VCaP (cell line): ENCODE measurements around the gene FCHSD1.

ENCODE experiments used
- H3K27ac ChIP-seq: fragments of 450-650 bp; 2 replicates; pipeline ENCODE4 v1.5.1; 2017
- TF ChIP-seq, protein P1 (sequence below): fragments of 450-650 bp; conservative IDR thresholded peaks from 2 replicates; pipeline ENCODE4 v1.5.1; 2017; ENCODE audit warnings: mild to moderate bottlenecking, moderate library complexity

FCHSD1 gene

DNA sequence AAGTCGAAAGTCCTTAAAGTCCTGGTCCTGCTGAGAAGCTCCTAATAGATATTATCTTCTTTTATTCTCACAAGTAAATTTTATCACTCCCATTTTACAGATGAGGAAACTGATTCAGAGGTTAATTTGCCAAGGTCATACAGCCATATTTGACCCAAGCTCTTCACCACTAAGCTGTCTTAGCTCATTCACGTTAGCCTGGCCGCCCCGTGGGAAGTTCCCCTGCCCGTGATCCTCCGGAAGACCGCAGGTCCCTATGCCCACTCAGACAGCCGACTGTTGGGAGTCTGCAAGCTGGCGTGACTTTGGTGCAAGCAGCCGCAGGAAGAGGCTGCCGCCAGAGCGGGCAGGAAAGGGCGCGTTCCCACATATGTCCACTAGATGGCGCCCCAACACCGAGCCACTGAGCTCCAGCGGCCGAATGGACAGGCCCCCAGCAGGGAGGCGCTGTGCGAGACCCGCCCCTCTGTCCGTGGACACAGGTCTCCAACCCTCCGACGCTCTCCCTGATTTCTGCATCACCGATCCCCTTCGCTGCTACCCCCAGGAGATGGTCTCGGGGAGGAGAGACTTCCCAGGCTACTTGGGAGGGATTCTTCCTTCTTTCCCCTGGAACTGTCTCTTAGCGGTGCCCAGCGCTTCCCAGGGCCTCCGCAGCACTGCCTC is 40.8 kb upstream of the FCHSD1 start:
- TF ChIP-seq, protein P1, sequence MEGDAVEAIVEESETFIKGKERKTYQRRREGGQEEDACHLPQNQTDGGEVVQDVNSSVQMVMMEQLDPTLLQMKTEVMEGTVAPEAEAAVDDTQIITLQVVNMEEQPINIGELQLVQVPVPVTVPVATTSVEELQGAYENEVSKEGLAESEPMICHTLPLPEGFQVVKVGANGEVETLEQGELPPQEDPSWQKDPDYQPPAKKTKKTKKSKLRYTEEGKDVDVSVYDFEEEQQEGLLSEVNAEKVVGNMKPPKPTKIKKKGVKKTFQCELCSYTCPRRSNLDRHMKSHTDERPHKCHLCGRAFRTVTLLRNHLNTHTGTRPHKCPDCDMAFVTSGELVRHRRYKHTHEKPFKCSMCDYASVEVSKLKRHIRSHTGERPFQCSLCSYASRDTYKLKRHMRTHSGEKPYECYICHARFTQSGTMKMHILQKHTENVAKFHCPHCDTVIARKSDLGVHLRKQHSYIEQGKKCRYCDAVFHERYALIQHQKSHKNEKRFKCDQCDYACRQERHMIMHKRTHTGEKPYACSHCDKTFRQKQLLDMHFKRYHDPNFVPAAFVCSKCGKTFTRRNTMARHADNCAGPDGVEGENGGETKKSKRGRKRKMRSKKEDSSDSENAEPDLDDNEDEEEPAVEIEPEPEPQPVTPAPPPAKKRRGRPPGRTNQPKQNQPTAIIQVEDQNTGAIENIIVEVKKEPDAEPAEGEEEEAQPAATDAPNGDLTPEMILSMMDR, result peak; percentile 96
- H3K27ac ChIP-seq, result no peak overlapping the region; the same call in 1 of the 2 replicates

DNA sequence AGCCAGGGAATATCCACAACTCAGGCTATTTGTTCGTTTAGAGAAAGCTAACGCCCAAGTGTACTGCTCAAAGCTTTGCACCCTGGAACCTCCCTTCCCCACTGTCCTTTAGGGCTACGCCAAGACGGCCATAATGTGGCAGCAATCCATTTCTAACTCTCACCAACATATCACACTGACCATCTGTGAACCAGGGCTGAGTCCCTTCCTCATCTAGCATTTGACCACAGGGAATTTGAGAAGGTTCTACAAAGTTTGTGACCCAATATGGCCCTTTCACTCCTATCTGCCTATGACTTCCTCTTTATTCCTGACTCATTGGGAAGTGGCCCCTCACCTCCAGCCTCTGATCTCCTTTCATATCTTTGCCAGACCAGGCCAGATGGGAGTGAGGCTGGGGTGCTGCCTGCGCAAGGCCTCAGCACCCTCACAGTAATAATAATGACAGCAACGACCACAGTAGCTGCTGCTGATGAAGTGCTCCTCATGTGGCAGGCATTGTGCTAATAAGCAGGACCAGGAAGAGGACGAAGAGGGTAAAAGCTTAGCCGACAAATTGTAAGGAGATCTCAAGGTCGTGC is 40.2 kb upstream of the FCHSD1 start:
- TF ChIP-seq, protein P1, result no peak
- no peak overlapping the region for H3K27ac ChIP-seq

DNA sequence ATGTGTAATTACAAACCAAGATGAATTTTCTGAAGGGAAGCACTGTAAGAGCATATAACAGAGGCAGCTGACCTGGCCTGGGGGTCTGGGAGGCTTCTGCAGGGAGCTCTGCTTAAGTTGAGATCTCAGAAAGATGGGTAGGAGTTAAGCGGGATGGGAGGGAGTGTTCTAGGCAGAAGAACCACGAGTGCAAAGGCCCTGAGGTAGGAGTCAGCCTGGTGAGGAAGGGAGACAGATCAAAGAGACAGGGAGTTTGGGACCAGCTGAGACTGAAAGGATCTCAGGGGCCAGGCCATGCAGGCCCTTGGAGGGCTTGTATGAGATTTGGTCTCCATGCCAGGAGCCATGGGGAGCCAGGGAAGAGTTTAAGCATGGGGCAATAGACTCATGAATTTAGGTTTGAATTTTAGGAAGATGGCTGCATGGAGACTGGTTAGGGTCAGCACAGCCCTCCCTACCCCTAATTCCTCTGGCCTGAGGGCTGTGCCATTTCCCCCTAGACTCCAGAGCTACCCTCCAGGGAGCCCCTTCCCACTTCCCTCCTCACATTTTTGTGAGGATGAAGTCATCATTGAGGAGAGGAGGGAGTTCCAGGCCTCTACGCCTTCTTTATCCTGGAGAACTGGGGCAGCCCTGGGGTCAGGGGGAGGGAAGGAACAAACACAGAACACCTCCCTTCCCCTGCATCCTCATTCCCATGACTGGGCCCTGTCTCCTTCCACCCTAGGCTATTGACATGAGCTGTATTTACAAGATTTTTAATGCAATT is 35.6 kb upstream of the FCHSD1 start:
- H3K27ac ChIP-seq, result no peak overlapping the region
- TF ChIP-seq, protein P1, result no peak

DNA sequence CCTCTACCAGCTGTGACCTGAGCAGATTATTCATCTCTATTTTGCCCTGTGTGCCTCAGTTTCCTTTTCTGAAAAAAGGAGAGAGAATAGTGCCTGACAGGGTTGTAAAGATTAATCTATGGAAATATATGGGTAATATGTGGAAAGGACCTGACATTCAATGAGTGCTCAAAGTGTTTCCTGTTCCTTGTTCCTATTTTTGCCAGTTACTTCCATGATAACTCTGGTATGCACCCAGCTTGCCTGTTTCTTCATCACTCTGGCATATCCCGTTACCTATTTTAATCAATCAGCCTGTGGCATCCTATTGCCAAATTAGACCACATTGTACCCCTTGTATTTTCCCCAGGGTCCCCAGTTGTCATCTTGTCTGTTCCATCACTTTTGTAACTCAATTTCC is 34.4 kb upstream of the FCHSD1 start:
- H3K27ac ChIP-seq, result no peak overlapping the region
- TF ChIP-seq, protein P1, result no peak

DNA sequence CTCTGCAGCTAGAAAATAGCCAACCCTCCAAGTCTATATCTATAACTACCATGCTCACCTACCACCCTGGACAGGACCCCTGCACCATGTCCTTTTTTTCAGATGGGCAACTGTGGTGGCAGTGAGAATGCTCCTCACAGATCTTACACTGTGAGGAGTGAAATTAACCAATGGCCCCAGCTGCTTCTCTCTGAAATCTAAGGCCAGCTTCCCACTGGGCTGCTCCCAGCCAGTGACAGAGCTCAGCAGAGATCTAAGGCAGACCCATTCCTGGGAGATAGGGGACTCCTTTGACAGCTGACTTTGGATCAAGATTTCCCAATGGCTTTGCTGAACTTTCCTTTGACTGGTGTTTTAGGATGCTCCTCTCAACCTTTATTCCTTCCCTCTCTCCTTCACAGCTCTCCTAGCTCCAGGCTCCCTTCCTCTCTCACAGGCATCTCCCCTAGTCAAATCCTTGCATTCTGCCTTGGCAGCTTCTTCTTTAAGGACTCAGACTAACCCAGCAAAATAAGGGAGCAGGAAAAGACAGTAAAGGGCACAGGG is 32.5 kb upstream of the FCHSD1 start:
- peak overlapping the region; percentile 94 for H3K27ac ChIP-seq
- TF ChIP-seq, protein P1, result no peak

DNA sequence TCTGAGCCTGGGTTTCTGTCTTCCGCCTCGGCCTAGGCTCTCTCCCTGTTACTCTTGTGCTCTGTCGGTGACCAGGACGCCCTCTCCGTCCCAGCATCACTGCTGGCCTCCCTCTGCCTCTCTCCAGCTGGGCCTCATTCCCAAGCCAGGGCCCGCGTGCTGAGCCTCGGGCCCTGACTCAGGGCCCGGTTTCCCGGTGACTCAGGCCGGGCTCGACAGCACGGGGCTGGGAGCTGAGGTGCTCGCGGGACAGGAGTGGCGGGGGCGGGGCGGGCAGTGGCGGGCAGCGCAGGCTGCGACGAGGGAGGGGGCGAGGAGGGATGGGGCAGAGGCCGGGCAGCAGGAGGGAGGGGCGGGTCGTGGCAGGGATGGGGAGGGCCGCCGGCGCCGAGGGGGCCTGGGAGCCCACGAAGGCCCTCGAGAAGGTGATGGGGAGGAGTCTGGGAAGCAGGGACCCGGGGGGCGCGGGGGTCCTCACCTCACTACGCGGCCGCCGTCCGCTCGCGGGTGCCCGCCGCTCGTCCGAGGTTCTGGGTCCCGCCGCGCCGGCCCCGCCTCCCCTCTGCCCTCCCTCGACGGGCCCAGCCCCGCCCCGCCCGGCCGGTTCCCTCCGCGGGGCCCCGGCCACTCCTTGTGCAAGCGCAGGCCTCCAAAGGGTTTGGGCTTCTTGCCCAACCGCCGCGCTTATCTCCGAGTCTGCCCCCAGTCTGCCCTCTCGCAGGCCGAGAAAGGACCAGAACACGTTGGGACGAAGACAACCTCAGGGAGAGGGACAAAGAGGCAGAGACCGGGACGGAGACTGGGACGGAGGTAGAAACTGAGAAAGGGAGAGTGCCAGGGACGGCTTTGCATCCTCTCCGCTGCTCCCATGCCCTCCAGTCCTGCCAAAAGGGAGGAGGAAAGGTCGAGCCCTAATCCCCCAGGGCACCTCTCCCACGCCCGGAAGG is 30.8 kb upstream of the FCHSD1 start, which contains the start of gene ARAP3:
ARAP3 (minus strand) TSS at position 536 of the 947 bp plus-strand sequence. CDS start 1,744 bp downstream, outside the sequence.
- TF ChIP-seq, protein P1, result no peak
- peak within 1 kb of the TSS; percentile 94 for H3K27ac ChIP-seq
